Effector memory CD4-positive, alpha-beta T cell (primary cell): ENCODE data around the gene RASGRF1.

ENCODE experiments used
- DNase-seq, 3 donors: peaks; one replicate each; pipeline ENCODE4 v3.0.0-alpha.2; 2020
- H3K27ac ChIP-seq: 2 replicates; pipeline ENCODE4 v1.7.0; 2013; ENCODE audit warnings: mild to moderate bottlenecking, low read length, moderate library complexity; ENCODE audit not compliant: insufficient read depth, poor library complexity, severe bottlenecking
- H3K27me3 ChIP-seq: replicated peaks from 2 replicates; pipeline ENCODE4 v1.7.0; 2013; ENCODE audit warnings: mild to moderate bottlenecking, low read length; ENCODE audit not compliant: insufficient read depth, control insufficient read depth, poor library complexity, severe bottlenecking
- H3K36me3 ChIP-seq: 2 replicates; pipeline ENCODE4 v1.7.0; 2013; ENCODE audit warnings: mild to moderate bottlenecking, low read length, moderate library complexity; ENCODE audit not compliant: control insufficient read depth, insufficient read depth
- H3K4me1 ChIP-seq: 2 replicates; pipeline ENCODE4 v1.7.0; 2013; ENCODE audit warnings: low read length, mild to moderate bottlenecking; ENCODE audit not compliant: control insufficient read depth, insufficient read depth, poor library complexity, severe bottlenecking
- H3K4me3 ChIP-seq: 2 replicates; pipeline ENCODE4 v1.7.0; 2013; ENCODE audit warnings: low read length, low read depth, mild to moderate bottlenecking; ENCODE audit not compliant: insufficient read depth, poor library complexity, severe bottlenecking
- H3K9me3 ChIP-seq: 2 replicates; pipeline ENCODE4 v1.7.0; 2013; ENCODE audit warnings: mild to moderate bottlenecking, low read length, moderate library complexity; ENCODE audit not compliant: control insufficient read depth

Gene RASGRF1

DNA sequence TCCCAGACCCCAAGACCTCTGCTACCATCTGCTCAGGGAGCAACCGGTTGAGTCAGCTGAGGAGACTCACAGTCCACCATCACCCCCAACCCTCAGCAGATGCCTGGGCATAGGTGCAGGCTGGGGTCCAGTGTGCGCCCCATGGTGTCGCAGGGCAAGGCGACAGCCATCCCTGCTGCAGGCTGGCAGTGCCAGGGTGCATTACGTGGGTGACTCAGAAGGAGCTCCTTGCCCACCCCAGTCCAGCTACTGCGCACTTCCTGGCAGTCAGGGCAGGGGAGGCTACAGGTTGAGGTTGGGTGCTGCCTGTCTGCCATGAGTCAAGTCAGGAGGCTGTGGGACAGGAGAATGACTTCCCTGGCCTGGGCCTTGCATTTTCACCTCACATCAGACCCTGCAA is 33.5 kb downstream of the RASGRF1 start:
- Histone ChIP-seq H3K27ac (no peak overlapping the region), H3K4me3 (no peak overlapping the region), H3K27me3 (no peaks in the 10 kb centered on the region), H3K9me3 (no peaks in the 10 kb centered on the region), H3K4me1 (no peaks in the 10 kb centered on the region), H3K36me3 (no peaks in the 10 kb centered on the region)
- DNase-seq: no peak

DNA sequence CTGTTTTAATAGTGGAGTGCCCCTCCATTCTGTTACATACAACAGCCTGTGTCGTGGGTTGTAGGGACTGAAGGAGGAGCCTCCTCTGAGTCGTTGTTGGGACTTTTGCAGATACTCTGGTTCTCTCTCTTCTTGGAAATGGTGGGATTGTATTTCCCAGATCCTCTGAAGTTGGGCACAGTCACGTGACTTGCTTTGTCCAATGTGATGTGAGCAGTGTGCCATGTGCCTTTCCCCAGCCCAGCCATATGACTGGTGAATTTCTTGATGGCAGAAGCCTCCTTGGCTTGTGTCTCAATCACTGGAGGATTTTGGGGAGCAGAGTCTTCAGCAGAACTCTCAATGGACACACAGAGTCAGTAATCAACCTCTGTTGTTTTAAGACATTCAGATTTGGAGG is 36.2 kb downstream of the RASGRF1 start:
- no peaks in the 10 kb centered on the region for H3K36me3 ChIP-seq

DNA sequence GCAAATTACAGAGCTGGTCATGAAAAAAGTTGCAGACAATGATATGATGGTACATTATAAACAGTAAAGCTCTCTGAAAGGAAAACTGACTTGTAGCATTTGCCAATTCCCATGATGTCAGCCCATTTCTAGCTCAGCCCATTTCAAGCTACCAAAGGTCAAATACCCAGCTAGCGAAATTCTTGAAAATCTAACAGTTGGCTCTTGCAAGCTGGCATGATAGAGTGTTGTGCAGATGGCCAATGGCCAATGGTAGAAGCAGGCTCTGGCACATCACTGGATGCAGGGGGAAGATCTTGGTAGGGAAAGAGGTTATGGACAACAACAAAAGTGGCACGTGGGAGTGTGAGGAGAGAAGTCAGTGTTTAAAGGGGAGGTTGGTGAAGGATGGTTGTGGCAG is 36.7 kb downstream of the RASGRF1 start:
- Histone ChIP-seq H3K27ac (no peak overlapping the region), H3K36me3 (no peaks in the 10 kb centered on the region), H3K4me3 (no peak overlapping the region), H3K9me3 (no peaks in the 10 kb centered on the region), H3K27me3 (no peaks in the 10 kb centered on the region), H3K4me1 (no peaks in the 10 kb centered on the region)
- DNase-seq: no peak

More for the DNA sequence above, 36.2 kb downstream of the RASGRF1 start:
- H3K27ac ChIP-seq: no peak overlapping the region
- H3K27me3 ChIP-seq: no peaks in the 10 kb centered on the region
- no peak for DNase-seq
- no peaks in the 10 kb centered on the region for H3K4me1 ChIP-seq
- H3K4me3 ChIP-seq: no peak overlapping the region
- no peaks in the 10 kb centered on the region for H3K9me3 ChIP-seq

DNA sequence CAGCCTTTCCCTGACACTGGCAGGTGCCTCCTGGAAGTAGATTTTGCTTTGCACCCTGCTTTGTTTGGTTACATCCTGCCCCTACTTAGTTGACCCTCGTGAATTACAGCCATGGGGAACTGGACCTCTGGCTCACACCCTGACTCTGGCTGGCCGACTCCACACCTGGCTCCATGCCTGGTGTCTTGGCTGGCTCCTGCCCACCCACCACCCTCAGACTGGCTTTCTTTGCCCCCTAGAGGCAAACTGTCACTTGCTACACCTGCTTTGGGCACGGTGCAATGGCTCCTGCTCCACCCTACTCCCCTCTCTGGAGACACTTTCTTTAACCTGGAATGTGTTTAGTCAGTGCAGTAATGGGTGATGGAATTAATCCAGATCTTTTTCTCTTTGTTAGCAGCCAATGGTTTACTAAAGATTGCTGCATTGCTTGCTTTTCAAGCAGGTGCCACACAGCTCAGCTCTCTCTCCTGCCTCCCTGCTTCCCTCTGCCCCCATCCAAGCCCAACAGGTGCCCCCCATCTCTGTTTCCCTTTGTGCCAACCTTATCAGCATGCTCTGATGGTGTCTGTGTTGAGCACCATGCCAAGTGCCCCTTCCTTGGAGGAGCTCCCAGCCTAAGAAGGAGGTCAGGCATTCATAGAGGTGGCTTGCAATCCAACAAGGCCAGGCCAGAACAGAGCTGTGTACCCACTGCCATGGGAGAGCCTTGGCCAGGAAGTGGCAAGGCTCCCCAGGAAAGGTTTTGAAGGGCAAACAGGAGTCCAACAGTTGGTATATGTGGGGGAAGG is 38.4 kb downstream of the RASGRF1 start:
- no peaks in the 10 kb centered on the region for H3K4me1 ChIP-seq
- no peak for DNase-seq
- no peak overlapping the region for H3K4me3 ChIP-seq
- no peak overlapping the region for H3K27ac ChIP-seq
- H3K27me3 ChIP-seq: no peaks in the 10 kb centered on the region
- H3K9me3 ChIP-seq: no peaks in the 10 kb centered on the region
- H3K36me3 ChIP-seq: no peaks in the 10 kb centered on the region

GRCh38 chr15:79051029-79051428 is 39.6 kb downstream of the RASGRF1 start:
- no peaks in the 10 kb centered on the region for H3K27me3 ChIP-seq
- no peaks in the 10 kb centered on the region for H3K4me1 ChIP-seq

DNA sequence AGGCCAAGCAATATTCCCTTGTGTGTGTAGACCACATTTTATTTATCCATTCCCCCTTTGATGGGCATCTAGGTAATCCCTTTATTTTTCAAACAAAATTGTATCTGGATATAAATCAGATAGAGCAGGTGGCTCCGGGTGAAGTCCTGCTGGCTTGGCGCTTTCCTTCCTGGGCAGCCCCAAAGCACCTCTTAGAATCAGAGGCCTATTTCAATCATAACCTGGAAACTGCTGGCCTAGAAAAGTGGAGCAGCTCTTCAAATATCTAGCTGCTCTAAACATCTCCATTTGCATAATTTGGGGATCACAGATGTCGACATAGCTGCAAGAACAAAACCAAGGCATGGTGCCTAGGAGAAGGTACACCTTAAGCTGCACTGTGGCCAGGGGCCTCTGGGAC is 40.2 kb downstream of the RASGRF1 start:
- Histone ChIP-seq H3K36me3 (no peaks in the 10 kb centered on the region), H3K27ac (no peak overlapping the region), H3K4me3 (no peak overlapping the region), H3K27me3 (no peaks in the 10 kb centered on the region), H3K4me1 (no peaks in the 10 kb centered on the region), H3K9me3 (no peaks in the 10 kb centered on the region)
- no peak for DNase-seq

More at GRCh38 chr15:79051029-79051428, 39.6 kb downstream of the RASGRF1 start:
- Histone ChIP-seq H3K27ac (no peak overlapping the region), H3K36me3 (no peaks in the 10 kb centered on the region), H3K9me3 (no peaks in the 10 kb centered on the region), H3K4me3 (no peak overlapping the region)
- DNase-seq: no peak

DNA sequence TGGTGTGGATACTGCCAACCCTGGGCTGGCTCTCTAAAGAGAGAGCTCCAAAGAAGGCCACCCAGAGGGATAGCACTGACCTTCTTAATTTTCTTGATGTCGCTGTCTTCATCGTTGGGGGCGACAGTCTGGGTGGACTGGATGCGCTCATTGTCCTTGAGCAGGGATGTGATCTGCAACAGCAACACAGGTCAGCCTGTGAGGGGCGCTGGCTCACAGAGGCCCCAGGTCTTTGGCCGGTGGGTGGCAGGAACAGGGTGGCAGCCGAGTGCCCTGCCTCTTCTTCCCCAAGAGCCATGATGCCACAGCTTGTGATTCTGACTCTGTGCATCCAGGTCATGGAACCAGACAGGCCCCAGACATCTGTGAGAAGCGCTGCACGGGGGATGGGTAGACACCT is 41.2 kb downstream of the RASGRF1 start:
- Histone ChIP-seq H3K36me3 (no peaks in the 10 kb centered on the region), H3K27me3 (no peaks in the 10 kb centered on the region), H3K27ac (no peak overlapping the region), H3K9me3 (no peaks in the 10 kb centered on the region), H3K4me3 (no peak overlapping the region), H3K4me1 (no peaks in the 10 kb centered on the region)
- no peak for DNase-seq

GRCh38 chr15:79047676-79048439 is 42.7 kb downstream of the RASGRF1 start:
- Histone ChIP-seq H3K27me3 (no peaks in the 10 kb centered on the region), H3K4me1 (no peaks in the 10 kb centered on the region), H3K36me3 (no peaks in the 10 kb centered on the region), H3K4me3 (no peak overlapping the region), H3K27ac (no peak overlapping the region), H3K9me3 (peaks cover 3% of the 10 kb centered on the region)
- DNase-seq: no peak

DNA sequence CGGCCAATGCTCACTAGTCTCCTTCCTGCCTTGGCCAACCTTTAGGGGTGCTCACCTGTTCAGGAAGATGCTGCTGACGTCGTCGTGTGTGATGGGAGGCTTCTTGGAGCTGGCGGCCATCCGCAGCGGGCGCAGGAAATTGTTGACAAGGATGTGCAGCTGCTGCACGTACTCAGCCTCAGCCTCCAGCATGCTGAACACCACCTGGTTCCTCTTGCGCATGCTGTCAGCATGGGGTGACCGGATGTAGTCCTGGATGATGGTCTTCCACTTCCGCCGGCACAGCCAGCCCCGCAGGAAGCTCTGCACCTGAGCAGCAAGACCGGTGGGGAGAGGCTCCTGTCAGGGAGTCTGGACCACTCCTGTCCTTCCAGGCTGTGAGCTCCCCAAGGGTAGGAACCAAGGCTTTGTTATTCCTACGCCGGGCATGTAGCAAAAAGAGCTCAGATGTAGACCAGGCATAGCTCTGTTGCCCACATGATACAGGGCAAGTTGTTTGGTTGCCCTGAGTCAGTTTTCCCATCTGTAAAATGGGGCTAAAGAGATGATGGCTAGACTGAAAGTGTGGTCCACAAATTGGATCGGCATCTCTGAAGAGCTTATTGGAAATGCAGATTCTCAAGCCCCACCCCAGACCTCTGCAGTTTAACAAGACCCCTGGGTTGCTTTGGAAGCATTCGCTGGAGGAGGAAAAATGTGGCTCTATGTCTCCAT is 43.7 kb downstream of the RASGRF1 start:
- H3K36me3 ChIP-seq: no peaks in the 10 kb centered on the region
- no peak overlapping the region for H3K4me3 ChIP-seq
- no peaks in the 10 kb centered on the region for H3K27me3 ChIP-seq
- no peak overlapping the region for H3K27ac ChIP-seq
- no peaks in the 10 kb centered on the region for H3K4me1 ChIP-seq
- no peak for DNase-seq
- H3K9me3 ChIP-seq: peaks cover 3% of the 10 kb centered on the region

DNA sequence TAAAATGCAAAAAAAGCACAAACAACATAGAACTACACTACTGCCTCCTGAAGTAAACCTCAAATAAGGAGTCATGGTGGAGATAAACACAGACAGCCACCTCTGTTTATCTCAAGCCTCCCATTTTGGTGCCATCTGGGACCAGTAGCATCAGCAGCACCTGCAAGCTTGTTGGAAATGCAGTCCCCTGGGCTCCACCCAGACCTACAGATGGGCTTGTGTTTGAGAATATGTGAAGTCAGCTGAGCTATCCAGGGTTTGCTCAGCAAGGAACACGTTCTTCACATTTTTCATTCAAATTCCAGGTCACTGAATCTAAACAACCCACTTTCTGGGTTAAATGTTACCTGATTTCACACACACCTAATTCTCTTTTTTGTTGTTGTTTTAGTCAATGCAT is 45.5 kb downstream of the RASGRF1 start:
- Histone ChIP-seq H3K9me3 (peaks cover 3% of the 10 kb centered on the region), H3K27me3 (no peaks in the 10 kb centered on the region), H3K36me3 (no peaks in the 10 kb centered on the region), H3K27ac (no peak overlapping the region), H3K4me1 (no peaks in the 10 kb centered on the region), H3K4me3 (no peak overlapping the region)
- DNase-seq: no peak
